GM08714 (cell line): Measurements from ENCODE around the gene GAB2.

Experiments used
- H3K4me3 ChIP-seq: fragments of 200-500 bp; sonication (Bioruptor generic); 2 replicates; pipeline ENCODE4 v1.5.1; 2014; ENCODE audit warnings: mild to moderate bottlenecking, low read length, inconsistent platforms
- ZNF274 ChIP-seq: IDR thresholded peaks from 2 replicates; pipeline ENCODE4 v1.6.1; 2012; ENCODE audit warnings: mild to moderate bottlenecking, low read depth, low read length

Gene GAB2

GRCh38 chr11:78438298-78438975, 20.8 kb upstream of the GAB2 start:
- H3K4me3 ChIP-seq: no peak overlapping the region
- no peak for TF ChIP-seq ZNF274

- no peak for TF ChIP-seq ZNF274
- no peak overlapping the region for H3K4me3 ChIP-seq
Observed at GRCh38 chr11:78432956-78433355, 15.3 kb upstream of the GAB2 start.

- no peak overlapping the region for H3K4me3 ChIP-seq
- no peak for TF ChIP-seq ZNF274
Observed at GRCh38 chr11:78432058-78432515, 14.5 kb upstream of the GAB2 start.

GRCh38 chr11:78429660-78430059, 12.0 kb upstream of the GAB2 start:
- H3K4me3 ChIP-seq: no peak overlapping the region
- no peak for TF ChIP-seq ZNF274

GRCh38 chr11:78429209-78429608, 11.6 kb upstream of the GAB2 start:
- no peak for TF ChIP-seq ZNF274
- no peak overlapping the region for H3K4me3 ChIP-seq

GRCh38 chr11:78428773-78429172, 11.2 kb upstream of the GAB2 start:
- H3K4me3 ChIP-seq: no peak overlapping the region
- no peak for TF ChIP-seq ZNF274

- H3K4me3 ChIP-seq: peak overlapping the region; percentile 77
- TF ChIP-seq ZNF274: no peak
Observed at GRCh38 chr11:78428266-78428636, 10.6 kb upstream of the GAB2 start.

GRCh38 chr11:78427615-78428265, 10.1 kb upstream of the GAB2 start:
- H3K4me3 ChIP-seq: peak overlapping the region; percentile 77
- no peak for TF ChIP-seq ZNF274

GRCh38 chr11:78426845-78427244, 9.2 kb upstream of the GAB2 start:
- TF ChIP-seq ZNF274: no peak
- H3K4me3 ChIP-seq: no peak overlapping the region

- H3K4me3 ChIP-seq: no peak overlapping the region
- no peak for TF ChIP-seq ZNF274
Observed at GRCh38 chr11:78425399-78426070, 7.9 kb upstream of the GAB2 start.

GRCh38 chr11:78424334-78425270, 7.0 kb upstream of the GAB2 start:
- TF ChIP-seq ZNF274: no peak

GRCh38 chr11:78423241-78423640, 5.6 kb upstream of the GAB2 start:
- TF ChIP-seq ZNF274: no peak
- no peak overlapping the region for H3K4me3 ChIP-seq

More at GRCh38 chr11:78424334-78425270, 7.0 kb upstream of the GAB2 start:
- H3K4me3 ChIP-seq: peak overlapping the region; percentile 14; the same call in 1 of the 2 replicates

GRCh38 chr11:78420796-78421209, 3.2 kb upstream of the GAB2 start:
- TF ChIP-seq ZNF274: no peak
- H3K4me3 ChIP-seq: peak overlapping the region; percentile 13; the same call in 1 of the 2 replicates
